HG03521 (cell line): ENCODE data around the gene SIAH1.
"Not testable (repeated sequence)": the region's sequence is repeated elsewhere in the genome, so short reads cannot be mapped to it uniquely, and the experiment has no call there.

Source experiments
- ATAC-seq: cut with Tn5 transposase; IDR thresholded peaks from one replicate; pipeline ENCODE4 v1.9.1; 2021; ENCODE audit warnings: mild to moderate bottlenecking, moderate library complexity; ENCODE audit not compliant: unreplicated experiment

The SIAH1 gene

GRCh38 chr16:48393485-48394354 lies 8.5 kb upstream of the SIAH1 start:
- ATAC-seq = no peak

- no peak for ATAC-seq
Observed at GRCh38 chr16:48392407-48392806, 7.2 kb upstream of the SIAH1 start.

- ATAC-seq = no peak
Observed at GRCh38 chr16:48386559-48387312, 1.5 kb upstream of the SIAH1 start.

GRCh38 chr16:48384520-48385252 lies 527 bp downstream of the SIAH1 start:
- ATAC-seq = peak; percentile 54

- no peak for ATAC-seq
Observed at GRCh38 chr16:48383877-48384519, 1.2 kb downstream of the SIAH1 start.

- no peak for ATAC-seq
Observed at GRCh38 chr16:48383009-48383876, 2.0 kb downstream of the SIAH1 start.

GRCh38 chr16:48382131-48382530 lies 3.1 kb downstream of the SIAH1 start:
- no peak for ATAC-seq

GRCh38 chr16:48381201-48381600 lies 4.0 kb downstream of the SIAH1 start:
- no peak for ATAC-seq

GRCh38 chr16:48378836-48379235 lies 6.4 kb downstream of the SIAH1 start:
- no peak for ATAC-seq

- ATAC-seq = no peak
Observed at GRCh38 chr16:48378276-48378675, 6.9 kb downstream of the SIAH1 start.

- not testable (repeated sequence) for ATAC-seq
Observed at GRCh38 chr16:48377301-48377700, 7.9 kb downstream of the SIAH1 start.

- ATAC-seq = no peak
Observed at GRCh38 chr16:48374255-48374654, 11.0 kb downstream of the SIAH1 start.

- no peak for ATAC-seq
Observed at GRCh38 chr16:48373258-48374029, 11.8 kb downstream of the SIAH1 start.

GRCh38 chr16:48372744-48373143 lies 12.5 kb downstream of the SIAH1 start:
- no peak for ATAC-seq

GRCh38 chr16:48371393-48371780 lies 13.8 kb downstream of the SIAH1 start:
- ATAC-seq = no peak

- ATAC-seq = not testable (repeated sequence)
Observed at GRCh38 chr16:48370668-48371392, 14.4 kb downstream of the SIAH1 start.

GRCh38 chr16:48370229-48370628 lies 15.0 kb downstream of the SIAH1 start:
- no peak for ATAC-seq

GRCh38 chr16:48369765-48370164 lies 15.4 kb downstream of the SIAH1 start:
- ATAC-seq = no peak
